T1000 (cell line): ENCODE measurements around the gene MRPL34.
"Not testable (repeated sequence)": the region's sequence is repeated elsewhere in the genome, so short reads cannot be mapped to it uniquely, and the experiment has no call there.

Experiments
- DNase-seq: peaks from one replicate; lab custom pipeline; 2025; ENCODE audit warnings: mixed read lengths; lab: John Stamatoyannopoulos, UW

Gene MRPL34

GRCh38 chr19:17305517-17306284 is at the start of gene MRPL34:
Gene MRPL34, plus strand, starts transcription at chr19:17305872. Its CDS starts 21 bp downstream, at chr19:17305893.
- peak; percentile 98 for DNase-seq

GRCh38 chr19:17256130-17256529 is 49.5 kb upstream of the MRPL34 start:
- no peak for DNase-seq

GRCh38 chr19:17259118-17259780 is 46.4 kb upstream of the MRPL34 start:
- no peak for DNase-seq

GRCh38 chr19:17259934-17260333 is 45.7 kb upstream of the MRPL34 start:
- no peak for DNase-seq

GRCh38 chr19:17260842-17261325 is 44.8 kb upstream of the MRPL34 start:
- peak; percentile 45 for DNase-seq

GRCh38 chr19:17262557-17262956 is 43.1 kb upstream of the MRPL34 start:
- DNase-seq, result no peak

- DNase-seq, result no peak
Observed at GRCh38 chr19:17263712-17264640, 41.7 kb upstream of the MRPL34 start.

- no peak for DNase-seq
Observed at GRCh38 chr19:17264641-17264979, 41.1 kb upstream of the MRPL34 start, which contains the start of gene USHBP1. Gene USHBP1, minus strand, starts transcription at chr19:17264745. Its CDS starts 446 bp downstream, at chr19:17264299.

- DNase-seq, result no peak
Observed at GRCh38 chr19:17266026-17266425, 39.6 kb upstream of the MRPL34 start.

- no peak for DNase-seq
Observed at GRCh38 chr19:17266589-17266974, 39.1 kb upstream of the MRPL34 start.

GRCh38 chr19:17266975-17267788 is 38.5 kb upstream of the MRPL34 start, which contains the start of gene BABAM1:
Gene BABAM1, plus strand, starts transcription at chr19:17267443. Its CDS starts 1,364 bp downstream, at chr19:17268807.
- peak; percentile 94 for DNase-seq

- no peak for DNase-seq
Observed at GRCh38 chr19:17268754-17269153, 36.9 kb upstream of the MRPL34 start.

- DNase-seq, result not testable (repeated sequence)
Observed at GRCh38 chr19:17274892-17275291, 30.8 kb upstream of the MRPL34 start.

GRCh38 chr19:17275441-17276175 is 30.1 kb upstream of the MRPL34 start:
- DNase-seq, result no peak

GRCh38 chr19:17279436-17279835 is 26.2 kb upstream of the MRPL34 start:
- no peak for DNase-seq

- peak; percentile 37 for DNase-seq
Observed at GRCh38 chr19:17281391-17282304, 24.0 kb upstream of the MRPL34 start, which contains the start of gene ANKLE1. Gene ANKLE1, plus strand, starts transcription at chr19:17281901. Its CDS starts 20 bp downstream, at chr19:17281921.

- DNase-seq, result peak; percentile 77
Observed at GRCh38 chr19:17282488-17283125, 23.1 kb upstream of the MRPL34 start.

GRCh38 chr19:17283504-17283996 is 22.1 kb upstream of the MRPL34 start:
- DNase-seq, result no peak
